A549 (cell line): ENCODE measurements around the gene ENTPD6.

Experiments
- CHD2 ChIP-seq: fragments of 150-350 bp; IDR thresholded peaks from 2 replicates; pipeline ENCODE4 v1.6.1; 2014; ENCODE audit warnings: low read length; ENCODE audit not compliant: partially characterized antibody
- JUN ChIP-seq, 2 experiments: fragments of >200 bp; sonication (Bioruptor Twin); formaldehyde crosslinking; IDR thresholded peaks; 2 replicates in 1 of 2; 3 replicates in 1 of 2; pipeline ENCODE4 v1.6.1; 2016 to 2017
- MAFK ChIP-seq: fragments of 450-650 bp; IDR thresholded peaks from 2 replicates; pipeline ENCODE4 v1.6.1; 2014; ENCODE audit not compliant: partially characterized antibody
- NFE2L2 ChIP-seq: fragments of 150-350 bp; conservative IDR thresholded peaks from 2 replicates; pipeline ENCODE4 v1.6.1; 2014; ENCODE audit warnings: low read length
- PHF8 ChIP-seq: fragments of 200-600 bp; sonication (generic); IDR thresholded peaks from 2 replicates; pipeline ENCODE4 v1.6.1; 2016; ENCODE audit warnings: low read depth, mild to moderate bottlenecking, antibody characterized with exemption, moderate library complexity, borderline replicate concordance
- POLR2A ChIP-seq: IDR thresholded peaks from 2 replicates; pipeline ENCODE4 v1.6.1; 2012; ENCODE audit warnings: mild to moderate bottlenecking, low read length
- RAD21 ChIP-seq, 2 experiments: fragments of >200 bp in 1 of 2; sonication (Bioruptor Twin) in 1 of 2; formaldehyde crosslinking in 1 of 2; IDR thresholded peaks in 1 of 2; conservative IDR thresholded peaks in 1 of 2; 2 replicates in 1 of 2; 3 replicates in 1 of 2; pipeline ENCODE4 v1.6.1; 2012 to 2018; ENCODE audit warnings: inconsistent platforms in 1 of 2
- RARB ChIP-seq: fragments of 250-450 bp; sonication (Bioruptor Pico); IDR thresholded peaks from 2 replicates; pipeline ENCODE4 v1.8.0; 2021; ENCODE audit warnings: mild to moderate bottlenecking, moderate library complexity
- RFX5 ChIP-seq: fragments of 450-650 bp; IDR thresholded peaks from 2 replicates; pipeline ENCODE4 v1.7.1; 2014; ENCODE audit warnings: antibody characterized with exemption, mild to moderate bottlenecking, moderate library complexity
- SREBF2 ChIP-seq: fragments of 450-650 bp; IDR thresholded peaks from 2 replicates; pipeline ENCODE4 v1.6.1; 2014; ENCODE audit warnings: mild to moderate bottlenecking, moderate library complexity
- TF ChIP-seq, protein P1 (sequence below): fragments of 150-350 bp; IDR thresholded peaks from 2 replicates; pipeline ENCODE4 v1.6.1; 2014; ENCODE audit warnings: low read depth, mild to moderate bottlenecking, low read length
- TF ChIP-seq, protein P2 (sequence below): fragments of >200 bp; sonication (Bioruptor Twin); formaldehyde crosslinking; IDR thresholded peaks from 3 replicates; pipeline ENCODE4 v1.5.1; 2016
- TF ChIP-seq, protein P3 (sequence below): IDR thresholded peaks from 2 replicates; pipeline ENCODE4 v1.6.1; 2012
- TF ChIP-seq, protein P4 (sequence below): fragments of >200 bp; sonication (Bioruptor Twin); formaldehyde crosslinking; IDR thresholded peaks from 3 replicates; pipeline ENCODE4 v1.6.1; 2016

DNA sequence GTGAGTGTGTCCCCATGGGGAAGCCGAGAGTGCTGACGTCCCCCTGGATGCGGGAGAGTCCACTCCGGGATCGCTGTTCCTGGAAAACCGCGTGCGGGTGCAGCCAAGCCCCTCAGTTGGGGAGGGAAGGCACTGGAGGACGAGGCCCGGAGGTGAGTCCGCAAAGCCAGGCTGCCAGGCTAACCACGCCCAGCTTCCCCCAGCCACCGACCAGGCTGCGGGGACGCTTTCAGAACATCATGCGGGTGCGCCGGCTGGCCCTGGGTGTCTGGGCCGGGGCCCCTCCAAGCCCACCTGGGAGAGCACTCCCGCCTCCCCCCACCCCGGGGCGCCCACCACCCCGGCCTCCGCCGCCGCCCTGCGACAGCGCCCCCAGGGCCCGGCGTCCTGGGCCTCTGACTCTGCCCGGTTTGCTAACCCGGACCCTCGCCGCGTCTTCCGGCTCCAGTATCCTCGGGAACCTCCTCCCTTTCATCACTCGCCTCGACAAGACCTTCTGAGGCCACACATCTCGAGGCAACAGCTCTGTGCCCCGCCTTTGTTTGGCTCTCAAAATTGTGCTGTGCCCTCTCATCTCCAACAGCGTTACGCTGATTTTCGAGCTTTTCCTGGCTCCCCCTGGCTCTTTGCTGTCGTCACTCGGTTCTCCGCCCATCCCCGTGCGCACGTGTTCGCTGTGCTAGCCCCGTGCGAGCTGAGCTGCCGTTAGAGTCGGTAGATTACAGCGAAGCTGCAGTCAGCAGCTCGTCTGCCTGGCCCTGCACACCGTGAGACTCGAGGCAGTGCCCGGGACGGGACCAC, 47.1 kb upstream of the ENTPD6 start:
- TF ChIP-seq, protein P1, sequence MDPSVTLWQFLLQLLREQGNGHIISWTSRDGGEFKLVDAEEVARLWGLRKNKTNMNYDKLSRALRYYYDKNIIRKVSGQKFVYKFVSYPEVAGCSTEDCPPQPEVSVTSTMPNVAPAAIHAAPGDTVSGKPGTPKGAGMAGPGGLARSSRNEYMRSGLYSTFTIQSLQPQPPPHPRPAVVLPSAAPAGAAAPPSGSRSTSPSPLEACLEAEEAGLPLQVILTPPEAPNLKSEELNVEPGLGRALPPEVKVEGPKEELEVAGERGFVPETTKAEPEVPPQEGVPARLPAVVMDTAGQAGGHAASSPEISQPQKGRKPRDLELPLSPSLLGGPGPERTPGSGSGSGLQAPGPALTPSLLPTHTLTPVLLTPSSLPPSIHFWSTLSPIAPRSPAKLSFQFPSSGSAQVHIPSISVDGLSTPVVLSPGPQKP = no peak
- TF ChIP-seq, protein P2, sequence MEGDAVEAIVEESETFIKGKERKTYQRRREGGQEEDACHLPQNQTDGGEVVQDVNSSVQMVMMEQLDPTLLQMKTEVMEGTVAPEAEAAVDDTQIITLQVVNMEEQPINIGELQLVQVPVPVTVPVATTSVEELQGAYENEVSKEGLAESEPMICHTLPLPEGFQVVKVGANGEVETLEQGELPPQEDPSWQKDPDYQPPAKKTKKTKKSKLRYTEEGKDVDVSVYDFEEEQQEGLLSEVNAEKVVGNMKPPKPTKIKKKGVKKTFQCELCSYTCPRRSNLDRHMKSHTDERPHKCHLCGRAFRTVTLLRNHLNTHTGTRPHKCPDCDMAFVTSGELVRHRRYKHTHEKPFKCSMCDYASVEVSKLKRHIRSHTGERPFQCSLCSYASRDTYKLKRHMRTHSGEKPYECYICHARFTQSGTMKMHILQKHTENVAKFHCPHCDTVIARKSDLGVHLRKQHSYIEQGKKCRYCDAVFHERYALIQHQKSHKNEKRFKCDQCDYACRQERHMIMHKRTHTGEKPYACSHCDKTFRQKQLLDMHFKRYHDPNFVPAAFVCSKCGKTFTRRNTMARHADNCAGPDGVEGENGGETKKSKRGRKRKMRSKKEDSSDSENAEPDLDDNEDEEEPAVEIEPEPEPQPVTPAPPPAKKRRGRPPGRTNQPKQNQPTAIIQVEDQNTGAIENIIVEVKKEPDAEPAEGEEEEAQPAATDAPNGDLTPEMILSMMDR = no peak
- no peak for TF ChIP-seq SREBF2
- no peak for TF ChIP-seq MAFK
- TF ChIP-seq JUN (IDR thresholded peaks at IDR 0.05) = no peak
- TF ChIP-seq CHD2 = no peak
- no peak for TF ChIP-seq PHF8
- TF ChIP-seq, protein P3, sequence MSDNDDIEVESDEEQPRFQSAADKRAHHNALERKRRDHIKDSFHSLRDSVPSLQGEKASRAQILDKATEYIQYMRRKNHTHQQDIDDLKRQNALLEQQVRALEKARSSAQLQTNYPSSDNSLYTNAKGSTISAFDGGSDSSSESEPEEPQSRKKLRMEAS = no peak
- no peak for TF ChIP-seq RFX5
- no peak for TF ChIP-seq RARB
- TF ChIP-seq NFE2L2 = no peak
- TF ChIP-seq POLR2A = no peak
- TF ChIP-seq, protein P4, sequence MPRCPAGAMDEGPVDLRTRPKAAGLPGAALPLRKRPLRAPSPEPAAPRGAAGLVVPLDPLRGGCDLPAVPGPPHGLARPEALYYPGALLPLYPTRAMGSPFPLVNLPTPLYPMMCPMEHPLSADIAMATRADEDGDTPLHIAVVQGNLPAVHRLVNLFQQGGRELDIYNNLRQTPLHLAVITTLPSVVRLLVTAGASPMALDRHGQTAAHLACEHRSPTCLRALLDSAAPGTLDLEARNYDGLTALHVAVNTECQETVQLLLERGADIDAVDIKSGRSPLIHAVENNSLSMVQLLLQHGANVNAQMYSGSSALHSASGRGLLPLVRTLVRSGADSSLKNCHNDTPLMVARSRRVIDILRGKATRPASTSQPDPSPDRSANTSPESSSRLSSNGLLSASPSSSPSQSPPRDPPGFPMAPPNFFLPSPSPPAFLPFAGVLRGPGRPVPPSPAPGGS = no peak
- no peak for TF ChIP-seq RAD21 (conservative IDR thresholded peaks at IDR 0.05 in 1 of 2, IDR thresholded peaks at IDR 0.05 in 1 of 2)
